Brain microvascular endothelial cell (primary cell): ENCODE data around the gene TBC1D4.

ENCODE experiments used
- DNase-seq: peaks from one replicate; pipeline ENCODE4 v3.0.0-alpha.2; 2020
- H3K27ac ChIP-seq: fragments of 250-450 bp; sonication (Bioruptor Pico); 2 replicates; pipeline ENCODE4 v1.5.1; 2020; ENCODE audit warnings: mild to moderate bottlenecking, moderate library complexity
- H3K27me3 ChIP-seq: fragments of 250-450 bp; sonication (Bioruptor Pico); replicated peaks from 2 replicates; pipeline ENCODE4 v1.5.1; 2020; ENCODE audit warnings: mild to moderate bottlenecking
- H3K36me3 ChIP-seq: fragments of 250-450 bp; sonication (Bioruptor Pico); replicated peaks from 2 replicates; pipeline ENCODE4 v1.5.1; 2020; ENCODE audit warnings: mild to moderate bottlenecking
- H3K4me3 ChIP-seq: 2 replicates; pipeline ENCODE4 v1.5.1; 2011; ENCODE audit warnings: low read depth, mild to moderate bottlenecking, control low read depth, low read length, moderate library complexity
- CTCF ChIP-seq: IDR thresholded peaks from 2 replicates; pipeline ENCODE4 v1.5.1; 2011; ENCODE audit warnings: low read depth, mild to moderate bottlenecking, moderate library complexity, low read length, control low read depth, inconsistent platforms; ENCODE audit errors: missing control alignments
- in situ Hi-C: cut with HindIII; loops from 2 replicates; pipeline ENCODE4 v1.10.0; 2017; ENCODE audit warnings: low sequenced_read_pairs, low pct_ligation_motif_present

The TBC1D4 gene

GRCh38 chr13:75478659-75479058 lies 3.3 kb downstream of the TBC1D4 start:
- Histone ChIP-seq H3K27ac (no peak overlapping the region), H3K36me3 (no peaks in the 10 kb centered on the region), H3K27me3 (no peaks in the 10 kb centered on the region), H3K4me3 (no peak overlapping the region)
- no peak for DNase-seq
- in situ Hi-C loops = no loop called here
- TF ChIP-seq CTCF = no peak

GRCh38 chr13:75474956-75475355 lies 7.0 kb downstream of the TBC1D4 start:
- no peak overlapping the region for H3K27ac ChIP-seq
- no peaks in the 10 kb centered on the region for H3K36me3 ChIP-seq
- in situ Hi-C loops = no loop called here
- DNase-seq = no peak
- TF ChIP-seq CTCF = no peak
- no peak overlapping the region for H3K4me3 ChIP-seq
- H3K27me3 ChIP-seq = no peaks in the 10 kb centered on the region

GRCh38 chr13:75473468-75473867 lies 8.5 kb downstream of the TBC1D4 start:
- no peaks in the 10 kb centered on the region for H3K27me3 ChIP-seq
- H3K27ac ChIP-seq = no peak overlapping the region
- in situ Hi-C loops = no loop called here
- DNase-seq = no peak
- no peak for TF ChIP-seq CTCF
- no peak overlapping the region for H3K4me3 ChIP-seq
- H3K36me3 ChIP-seq = no peaks in the 10 kb centered on the region

- in situ Hi-C loops = no loop called here
- Histone ChIP-seq H3K4me3 (no peak overlapping the region), H3K27ac (no peak overlapping the region), H3K36me3 (no peaks in the 10 kb centered on the region), H3K27me3 (no peaks in the 10 kb centered on the region)
- no peak for DNase-seq
- TF ChIP-seq CTCF = no peak
These were observed 11.3 kb downstream of the TBC1D4 start for GRCh38 chr13:75470676-75471075.

GRCh38 chr13:75469047-75469446 lies 12.9 kb downstream of the TBC1D4 start:
- in situ Hi-C loops = no loop called here
- no peak overlapping the region for H3K4me3 ChIP-seq

More at GRCh38 chr13:75469047-75469446, 12.9 kb downstream of the TBC1D4 start:
- no peak for TF ChIP-seq CTCF
- no peak for DNase-seq
- Histone ChIP-seq H3K36me3 (no peaks in the 10 kb centered on the region), H3K27me3 (no peaks in the 10 kb centered on the region), H3K27ac (no peak overlapping the region)
